ENCODE measurements around the gene KAZN. TPM values are rescaled to one million over a fixed set of nuclear protein-coding genes. Genes with fewer than 3 reads are reported as not detected.

KAZN gene
- total RNA-seq, 2 donors from 2014 or later, result 3.4 to 12.2 TPM

- H3K36me3 ChIP-seq (replicated peaks in 1 of 2; ENCODE audit: insufficient read depth in 1 of 2, low read depth in 2 of 2), result no peaks in the 10 kb centered on the region
- no peak overlapping the region for H3K4me3 ChIP-seq
- H3K4me1 ChIP-seq, result no peaks in the 10 kb centered on the region
- WGBS, 2 donors, result 79 to 84% methylated on average over 13 to 15 of the region's 15 CpGs
- no peaks in the 10 kb centered on the region for H3K27me3 ChIP-seq
- intact Hi-C loops (cut with DNase I), result no loop called here
- no peak for TF ChIP-seq POLR2A (IDR thresholded peaks at IDR 0.05)
- no peak for TF ChIP-seq CTCF (IDR thresholded peaks at IDR 0.05)
- no peak overlapping the region for H3K27ac ChIP-seq
- DNase-seq (no peak), ATAC-seq (no peak)
- H3K9me3 ChIP-seq, result no peaks in the 10 kb centered on the region
Observed at GRCh38 chr1:14977338-14977931, 378.9 kb downstream of the KAZN start.

GRCh38 chr1:14980621-14981218, 382.2 kb downstream of the KAZN start:
- intact Hi-C loops (cut with DNase I), result no loop called here
- Histone ChIP-seq H3K9me3 (no peaks in the 10 kb centered on the region), H3K4me3 (no peak overlapping the region), H3K27me3 (no peaks in the 10 kb centered on the region), H3K36me3 (replicated peaks in 1 of 2; ENCODE audit: insufficient read depth in 1 of 2, low read depth in 2 of 2) (no peaks in the 10 kb centered on the region), H3K27ac (no peak overlapping the region), H3K4me1 (no peaks in the 10 kb centered on the region)
- ATAC-seq, result peak; percentile 27
- 68 to 71% methylated on average over 17 of the region's 17 CpGs for WGBS, 2 donors
- DNase-seq, result no peak
- TF ChIP-seq CTCF (IDR thresholded peaks at IDR 0.05) (no peak), POLR2A (IDR thresholded peaks at IDR 0.05) (no peak)

- Histone ChIP-seq H3K27ac (no peak overlapping the region), H3K4me1 (no peaks in the 10 kb centered on the region), H3K9me3 (no peaks in the 10 kb centered on the region), H3K4me3 (no peak overlapping the region), H3K36me3 (replicated peaks in 1 of 2; ENCODE audit: insufficient read depth in 1 of 2, low read depth in 2 of 2) (no peaks in the 10 kb centered on the region), H3K27me3 (no peaks in the 10 kb centered on the region)
- ATAC-seq (no peak), DNase-seq (no peak)
- TF ChIP-seq CTCF (IDR thresholded peaks at IDR 0.05) (no peak), POLR2A (IDR thresholded peaks at IDR 0.05) (no peak)
- whole genome bisulfite sequencing, 2 donors, result 87 to 91% methylated on average over 13 to 14 of the region's 14 CpGs
- intact Hi-C loops (cut with DNase I), result no loop called here
Observed at GRCh38 chr1:14982029-14982428, 383.5 kb downstream of the KAZN start.

- Histone ChIP-seq H3K4me3 (no peak overlapping the region), H3K27ac (no peak overlapping the region), H3K27me3 (no peaks in the 10 kb centered on the region), H3K9me3 (no peaks in the 10 kb centered on the region), H3K36me3 (replicated peaks in 1 of 2; ENCODE audit: insufficient read depth in 1 of 2, low read depth in 2 of 2) (no peaks in the 10 kb centered on the region), H3K4me1 (no peaks in the 10 kb centered on the region)
- ATAC-seq (no peak), DNase-seq (no peak)
- 89 to 96% methylated on average over 7 to 13 of the region's 13 CpGs for WGBS, 2 donors
- intact Hi-C loops (cut with DNase I), result no loop called here
- TF ChIP-seq CTCF (IDR thresholded peaks at IDR 0.05) (no peak), POLR2A (IDR thresholded peaks at IDR 0.05) (no peak)
Observed at GRCh38 chr1:14983277-14983676, 384.8 kb downstream of the KAZN start.

GRCh38 chr1:14986168-14986567, 387.7 kb downstream of the KAZN start:
- no peak overlapping the region for H3K27ac ChIP-seq
- no peak overlapping the region for H3K4me3 ChIP-seq
- 87 to 94% methylated on average over 8 of the region's 8 CpGs for WGBS, 2 donors
- DNase-seq, result no peak
- no peaks in the 10 kb centered on the region for H3K9me3 ChIP-seq
- H3K36me3 ChIP-seq (replicated peaks in 1 of 2; ENCODE audit: insufficient read depth in 1 of 2, low read depth in 2 of 2), result no peaks in the 10 kb centered on the region
- no peak for TF ChIP-seq POLR2A (IDR thresholded peaks at IDR 0.05)
- no peak for TF ChIP-seq CTCF (IDR thresholded peaks at IDR 0.05)
- no peaks in the 10 kb centered on the region for H3K27me3 ChIP-seq
- ATAC-seq, result no peak
- intact Hi-C loops (cut with DNase I), result no loop called here
- no peaks in the 10 kb centered on the region for H3K4me1 ChIP-seq

Data from body of pancreas (tissue), 4 donors.